H9 (cell line): ENCODE results near the gene MERTK. TPM values are rescaled to one million over a fixed set of nuclear protein-coding genes. Genes with fewer than 3 reads are reported as not detected.
"Not testable (repeated sequence)": the region's sequence is repeated elsewhere in the genome, so short reads cannot be mapped to it uniquely, and the experiment has no call there.

Experiments
- DNase-seq: peaks from one replicate; pipeline ENCODE4 v3.0.0-alpha.2; 2017
- H2AFZ ChIP-seq: one replicate; pipeline ENCODE4 v1.6.1; 2013; ENCODE audit warnings: mild to moderate bottlenecking, low read length, control low read depth, moderate library complexity
- H2AK5ac ChIP-seq: 2 replicates; pipeline ENCODE4 v1.6.1; 2013; ENCODE audit warnings: low read length, control low read depth, mixed read lengths; ENCODE audit not compliant: insufficient read length
- H2BK120ac ChIP-seq: one replicate; pipeline ENCODE4 v1.6.1; 2013; ENCODE audit warnings: low read depth, mild to moderate bottlenecking, low read length, control low read depth, inconsistent platforms; ENCODE audit not compliant: poor library complexity, severe bottlenecking
- H2BK12ac ChIP-seq: 2 replicates; pipeline ENCODE4 v1.6.1; 2013; ENCODE audit warnings: low read length, control low read depth, mixed read lengths, low read depth; ENCODE audit not compliant: insufficient read length
- H2BK15ac ChIP-seq: 2 replicates; pipeline ENCODE4 v1.6.1; 2013; ENCODE audit warnings: low read depth, low read length, control low read depth
- H2BK20ac ChIP-seq: one replicate; pipeline ENCODE4 v1.6.1; 2013; ENCODE audit warnings: low read depth, mild to moderate bottlenecking, low read length, control low read depth, inconsistent platforms; ENCODE audit not compliant: poor library complexity, severe bottlenecking
- H2BK5ac ChIP-seq: 2 replicates; pipeline ENCODE4 v1.6.1; 2013; ENCODE audit warnings: low read length, control low read depth, mixed read lengths; ENCODE audit not compliant: insufficient read length
- H3K14ac ChIP-seq: 2 replicates; pipeline ENCODE4 v1.6.1; 2013; ENCODE audit warnings: low read length, control low read depth; ENCODE audit not compliant: insufficient read depth
- H3K18ac ChIP-seq: 2 replicates; pipeline ENCODE4 v1.6.1; 2013; ENCODE audit warnings: low read depth, mild to moderate bottlenecking, mixed read lengths, low read length, control low read depth; ENCODE audit not compliant: insufficient read length
- H3K23ac ChIP-seq: 2 replicates; pipeline ENCODE4 v1.6.1; 2013; ENCODE audit warnings: low read length, control low read depth, mixed read lengths, low read depth; ENCODE audit not compliant: insufficient read length
- H3K23me2 ChIP-seq: 2 replicates; pipeline ENCODE4 v1.6.1; 2013; ENCODE audit warnings: low read depth, mild to moderate bottlenecking, mixed read lengths, low read length, control low read depth; ENCODE audit not compliant: insufficient read length, poor library complexity, severe bottlenecking
- H3K27ac ChIP-seq: 2 replicates; pipeline ENCODE4 v1.5.1; 2013; ENCODE audit warnings: low read length, control low read depth, mixed read lengths, low read depth; ENCODE audit not compliant: insufficient read length
- H3K27me3 ChIP-seq: 2 replicates; pipeline ENCODE4 v1.6.1; 2013; ENCODE audit warnings: low read length, control low read depth, inconsistent platforms; ENCODE audit not compliant: insufficient read depth
- H3K4ac ChIP-seq: 2 replicates; pipeline ENCODE4 v1.6.1; 2013; ENCODE audit warnings: low read depth, mild to moderate bottlenecking, control low read depth, inconsistent platforms, low read length, moderate library complexity
- H3K4me1 ChIP-seq: 2 replicates; pipeline ENCODE4 v1.6.1; 2013; ENCODE audit warnings: low read length, control low read depth, inconsistent platforms; ENCODE audit not compliant: insufficient read depth
- H3K4me2 ChIP-seq: 2 replicates; pipeline ENCODE4 v1.6.1; 2013; ENCODE audit warnings: low read length, control low read depth, mixed read lengths; ENCODE audit not compliant: insufficient read length, insufficient read depth
- H3K56ac ChIP-seq: 2 replicates; pipeline ENCODE4 v1.6.1; 2013; ENCODE audit warnings: low read depth, mild to moderate bottlenecking, mixed read lengths, low read length, control low read depth; ENCODE audit not compliant: insufficient read length
- H3K79me1 ChIP-seq: 2 replicates; pipeline ENCODE4 v1.6.1; 2013; ENCODE audit warnings: low read depth, mild to moderate bottlenecking, moderate library complexity, low read length, control low read depth, inconsistent platforms; ENCODE audit not compliant: insufficient read depth, poor library complexity, severe bottlenecking
- H3K79me2 ChIP-seq: 2 replicates; pipeline ENCODE4 v1.6.1; 2013; ENCODE audit warnings: low read length, control low read depth, inconsistent platforms; ENCODE audit not compliant: insufficient read depth
- H3K9ac ChIP-seq: 2 replicates; pipeline ENCODE4 v1.6.1; 2013; ENCODE audit warnings: low read length, control low read depth, mixed read lengths; ENCODE audit not compliant: insufficient read length; ENCODE audit errors: extremely low read depth
- H3K9me3 ChIP-seq: one replicate; pipeline ENCODE4 v1.6.1; 2013; ENCODE audit warnings: low read depth, low read length, inconsistent platforms; ENCODE audit not compliant: control insufficient read depth
- H3T11ph ChIP-seq: one replicate; pipeline ENCODE4 v1.6.1; 2013; ENCODE audit warnings: mild to moderate bottlenecking, low read length, control low read depth, inconsistent platforms
- H4K20me1 ChIP-seq: one replicate; pipeline ENCODE4 v1.6.1; 2013; ENCODE audit not compliant: control insufficient read depth, insufficient read length, insufficient read depth
- H4K5ac ChIP-seq: 2 replicates; pipeline ENCODE4 v1.6.1; 2013; ENCODE audit warnings: low read depth, mild to moderate bottlenecking, mixed read lengths, low read length, control low read depth; ENCODE audit not compliant: insufficient read length
- H4K8ac ChIP-seq: replicated peaks from 2 replicates; pipeline ENCODE4 v1.6.1; 2013; ENCODE audit warnings: low read length, control low read depth, mixed read lengths, low read depth; ENCODE audit not compliant: insufficient read length
- H4K91ac ChIP-seq: 2 replicates; pipeline ENCODE4 v1.6.1; 2013; ENCODE audit warnings: low read depth, mild to moderate bottlenecking, moderate library complexity, mixed read lengths, low read length, control low read depth; ENCODE audit not compliant: insufficient read length
- H3K27ac Mint-ChIP-seq, 3 experiments: 2 replicates in 2 of 3; 3 replicates in 1 of 3; pipeline ENCODE4 v1.8.0; 2020 to 2021; ENCODE audit warnings: mixed read lengths in 3 of 3, mild to moderate bottlenecking in 1 of 3, moderate library complexity in 1 of 3
- H3K27me3 Mint-ChIP-seq: 2 replicates; pipeline ENCODE4 v1.8.0; 2021; ENCODE audit warnings: low read depth, mild to moderate bottlenecking, moderate library complexity, mixed read lengths
- H3K36me3 Mint-ChIP-seq, 3 experiments: 2 replicates in 2 of 3; 3 replicates in 1 of 3; pipeline ENCODE4 v1.8.0; 2020 to 2021; ENCODE audit warnings: low read depth in 3 of 3, mixed read lengths in 3 of 3; ENCODE audit not compliant: insufficient read depth in 1 of 3
- H3K4me1 Mint-ChIP-seq, 2 experiments: 2 replicates each; pipeline ENCODE4 v1.8.0; 2020; ENCODE audit warnings: mixed read lengths in 2 of 2
- H3K4me3 Mint-ChIP-seq, 2 experiments: 2 replicates in 1 of 2; 3 replicates in 1 of 2; pipeline ENCODE4 v1.8.0; 2020 to 2021; ENCODE audit warnings: mild to moderate bottlenecking in 2 of 2, mixed read lengths in 2 of 2, moderate library complexity in 1 of 2
- H3K9me3 Mint-ChIP-seq, 2 experiments: 2 replicates in 1 of 2; 3 replicates in 1 of 2; pipeline ENCODE4 v1.8.0; 2020; ENCODE audit warnings: mild to moderate bottlenecking in 2 of 2, mixed read lengths in 2 of 2, moderate library complexity in 1 of 2
- whole genome bisulfite sequencing: extraction: QIAGEN DNeasy Blood & Tissue Kit; methylation state at CpG from one replicate; pipeline ENCODE4 v1.1.7; 2013; ENCODE audit warnings: missing lambda C conversion rate, low lambda C conversion rate, mixed read lengths; ENCODE audit not compliant: insufficient read length; ENCODE audit errors: extremely low coverage; 5-methylcytosine and 5-hydroxymethylcytosine counted together
- total RNA-seq: library from RNA; stranded (reverse); gene quantifications from 2 replicates; pipeline ENCODE4 v1.2.1, GENCODE V29; 2021
- TF ChIP-seq, protein P1 (sequence below): fragments of 200-600 bp; sonication (generic); conservative IDR thresholded peaks from 3 replicates; pipeline ENCODE4 v1.8.0; 2021; ENCODE audit warnings: antibody characterized with exemption, mild to moderate bottlenecking

Gene MERTK
- total RNA-seq, 1 experiment from 2014 or later: 4.8 TPM

DNA sequence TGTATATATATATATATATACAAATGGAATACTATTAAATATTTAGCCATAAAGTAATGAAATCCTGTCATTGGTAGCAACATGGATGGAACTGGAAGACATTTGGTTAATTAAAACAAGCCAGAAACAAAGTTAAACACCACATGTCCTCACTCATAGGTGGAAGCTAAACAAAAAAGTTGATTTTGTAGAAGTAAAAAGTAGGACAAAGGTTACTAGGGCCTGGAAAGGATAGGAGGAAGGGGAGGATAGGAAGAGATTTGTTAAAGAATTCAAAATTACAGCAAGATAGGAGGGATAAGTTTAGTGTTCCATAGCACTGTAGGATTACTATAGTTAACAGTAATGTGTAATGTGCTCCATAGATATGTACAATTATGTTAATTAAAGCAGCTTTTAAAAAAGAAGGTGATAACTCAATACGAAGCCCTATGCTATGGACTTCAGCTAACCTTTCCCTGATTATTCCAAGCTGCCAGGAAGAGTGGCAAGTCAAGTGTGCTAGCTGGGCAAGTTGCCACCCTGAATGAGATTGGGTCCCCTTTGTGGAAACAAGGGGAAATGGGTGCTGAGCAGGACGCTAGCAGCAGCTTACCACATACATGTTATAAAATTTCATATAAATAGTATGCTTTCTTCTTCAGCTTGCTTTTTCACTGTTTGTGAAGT is 12.3 kb downstream of the MERTK start:
- H4K91ac ChIP-seq: no peak overlapping the region
- Mint-ChIP-seq H3K27ac (no peak overlapping the region), H3K4me3 (no peak overlapping the region), H3K27me3 (no peaks in the 10 kb centered on the region), H3K36me3 (no peaks in the 10 kb centered on the region), H3K4me1 (peaks cover 20 to 21% of the 10 kb centered on the region in 2 experiments), H3K9me3 (no peaks in the 10 kb centered on the region)
- H2BK5ac ChIP-seq: no peak overlapping the region
- H2BK15ac ChIP-seq: no peak overlapping the region
- no peak overlapping the region for H2AFZ ChIP-seq
- DNase-seq: no peak
- H2BK12ac ChIP-seq: no peak overlapping the region
- H3K4me2 ChIP-seq: no peak overlapping the region
- H4K20me1 ChIP-seq: no peaks in the 10 kb centered on the region
- no peak overlapping the region for H3K56ac ChIP-seq
- H4K5ac ChIP-seq: no peak overlapping the region
- H3K9ac ChIP-seq: no peak overlapping the region
- H3K27me3 ChIP-seq: no peaks in the 10 kb centered on the region
- no peak overlapping the region for H3K27ac ChIP-seq
- H3K4ac ChIP-seq: no peak overlapping the region
- H2BK20ac ChIP-seq: no peak overlapping the region
- H3K9me3 ChIP-seq: no peaks in the 10 kb centered on the region
- H3K18ac ChIP-seq: no peak overlapping the region
- no peaks in the 10 kb centered on the region for H3K23me2 ChIP-seq
- H3K14ac ChIP-seq: no peak overlapping the region
- H3K4me1 ChIP-seq: no peaks in the 10 kb centered on the region
- H3K79me2 ChIP-seq: no peaks in the 10 kb centered on the region
- no peaks in the 10 kb centered on the region for H3K79me1 ChIP-seq
- TF ChIP-seq, protein P1, sequence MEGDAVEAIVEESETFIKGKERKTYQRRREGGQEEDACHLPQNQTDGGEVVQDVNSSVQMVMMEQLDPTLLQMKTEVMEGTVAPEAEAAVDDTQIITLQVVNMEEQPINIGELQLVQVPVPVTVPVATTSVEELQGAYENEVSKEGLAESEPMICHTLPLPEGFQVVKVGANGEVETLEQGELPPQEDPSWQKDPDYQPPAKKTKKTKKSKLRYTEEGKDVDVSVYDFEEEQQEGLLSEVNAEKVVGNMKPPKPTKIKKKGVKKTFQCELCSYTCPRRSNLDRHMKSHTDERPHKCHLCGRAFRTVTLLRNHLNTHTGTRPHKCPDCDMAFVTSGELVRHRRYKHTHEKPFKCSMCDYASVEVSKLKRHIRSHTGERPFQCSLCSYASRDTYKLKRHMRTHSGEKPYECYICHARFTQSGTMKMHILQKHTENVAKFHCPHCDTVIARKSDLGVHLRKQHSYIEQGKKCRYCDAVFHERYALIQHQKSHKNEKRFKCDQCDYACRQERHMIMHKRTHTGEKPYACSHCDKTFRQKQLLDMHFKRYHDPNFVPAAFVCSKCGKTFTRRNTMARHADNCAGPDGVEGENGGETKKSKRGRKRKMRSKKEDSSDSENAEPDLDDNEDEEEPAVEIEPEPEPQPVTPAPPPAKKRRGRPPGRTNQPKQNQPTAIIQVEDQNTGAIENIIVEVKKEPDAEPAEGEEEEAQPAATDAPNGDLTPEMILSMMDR: no peak
- WGBS: no CpG with 5 or more reads among the region's 2 CpGs
- H3T11ph ChIP-seq: no peak overlapping the region
- no peak overlapping the region for H3K23ac ChIP-seq
- no peak overlapping the region for H2BK120ac ChIP-seq
- no peak overlapping the region for H2AK5ac ChIP-seq
- H4K8ac ChIP-seq: no peak overlapping the region

DNA sequence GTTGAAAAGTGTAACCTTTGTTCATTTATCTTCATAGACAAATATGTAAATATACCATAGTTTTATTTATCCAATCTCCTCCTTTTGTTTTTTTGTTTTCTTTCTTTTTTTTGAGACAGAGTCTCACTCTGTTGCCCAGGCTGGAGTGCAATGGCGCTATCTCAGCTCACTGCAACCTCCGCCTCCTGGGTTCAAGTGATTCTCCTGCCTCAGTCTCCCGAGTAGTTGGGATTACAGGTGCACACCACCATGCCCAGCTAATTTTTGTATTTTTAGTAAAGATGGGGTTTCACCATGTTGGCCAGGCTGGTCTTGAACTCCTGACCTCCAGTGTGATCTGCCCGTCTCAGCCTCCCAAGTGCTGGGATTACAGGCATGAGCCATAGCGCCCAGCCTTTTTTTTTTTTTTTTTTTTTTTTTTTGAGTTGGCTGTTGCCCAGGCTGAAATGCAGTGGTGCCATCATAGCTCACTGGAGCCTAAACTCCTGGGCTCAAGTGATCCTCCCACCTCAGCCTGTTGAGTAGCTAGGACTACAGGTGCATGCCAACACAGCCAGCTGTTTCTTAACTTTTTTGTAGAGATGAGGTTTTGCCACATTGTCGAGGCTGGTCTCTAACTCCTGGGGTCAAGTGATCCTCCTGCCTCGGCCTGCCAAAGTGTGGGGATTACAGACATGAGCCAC is 13.0 kb downstream of the MERTK start:
- H3K27me3 ChIP-seq, H3K9me3 ChIP-seq, H2BK15ac ChIP-seq, H4K20me1 ChIP-seq, H3K27ac ChIP-seq, H3K79me1 ChIP-seq, H3K4ac ChIP-seq, H3K14ac ChIP-seq, H3K23ac ChIP-seq, H3K27ac Mint-ChIP-seq, H2AK5ac ChIP-seq, H3K18ac ChIP-seq, H4K8ac ChIP-seq, H3K4me3 Mint-ChIP-seq, H3K79me2 ChIP-seq, H3K23me2 ChIP-seq, H2BK12ac ChIP-seq, H3K36me3 Mint-ChIP-seq, H3K4me2 ChIP-seq, H2BK5ac ChIP-seq, H4K5ac ChIP-seq, H3K9ac ChIP-seq, H3K56ac ChIP-seq, DNase-seq, H3K4me1 ChIP-seq, H2AFZ ChIP-seq, H2BK20ac ChIP-seq, H2BK120ac ChIP-seq, H4K91ac ChIP-seq, H3T11ph ChIP-seq, H3K27me3 Mint-ChIP-seq, H3K9me3 Mint-ChIP-seq: not testable (repeated sequence)
- H3K4me1 Mint-ChIP-seq: peaks cover 13 to 14% of the 10 kb centered on the region in 2 experiments
- whole genome bisulfite sequencing: no CpG with 5 or more reads among the region's 7 CpGs
